GF-D8 (cell line): ENCODE data around the gene MTIF2.
A peak's percentile ranks its signal among the peaks of the same experiment; 100 is the strongest.
"Not testable (repeated sequence)": the region's sequence is repeated elsewhere in the genome, so short reads cannot be mapped to it uniquely, and the experiment has no call there.

Experiments used
- DNase-seq: peaks from one replicate; lab custom pipeline; 2025; lab: John Stamatoyannopoulos, UW

MTIF2 gene

DNA sequence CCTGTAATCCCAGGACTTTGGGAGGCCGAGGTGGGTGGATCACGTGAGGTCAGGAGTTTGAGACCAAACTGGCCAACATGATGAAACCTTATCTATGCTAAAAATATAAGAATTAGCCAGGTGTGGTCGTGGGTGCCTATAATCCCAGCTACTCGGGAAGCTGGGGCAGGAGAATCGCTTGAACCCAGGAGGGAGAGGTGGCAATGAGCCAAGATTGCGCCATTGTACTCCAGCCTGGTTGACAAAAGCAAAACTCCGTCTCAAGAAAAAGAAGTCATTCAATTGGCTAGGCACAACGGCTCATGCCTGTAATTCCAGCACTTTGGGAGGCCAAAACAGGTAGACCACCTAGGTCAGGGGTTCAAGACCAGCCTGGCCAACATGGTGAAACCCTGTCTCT is 27.4 kb downstream of the MTIF2 start:
- not testable (repeated sequence) for DNase-seq

DNA sequence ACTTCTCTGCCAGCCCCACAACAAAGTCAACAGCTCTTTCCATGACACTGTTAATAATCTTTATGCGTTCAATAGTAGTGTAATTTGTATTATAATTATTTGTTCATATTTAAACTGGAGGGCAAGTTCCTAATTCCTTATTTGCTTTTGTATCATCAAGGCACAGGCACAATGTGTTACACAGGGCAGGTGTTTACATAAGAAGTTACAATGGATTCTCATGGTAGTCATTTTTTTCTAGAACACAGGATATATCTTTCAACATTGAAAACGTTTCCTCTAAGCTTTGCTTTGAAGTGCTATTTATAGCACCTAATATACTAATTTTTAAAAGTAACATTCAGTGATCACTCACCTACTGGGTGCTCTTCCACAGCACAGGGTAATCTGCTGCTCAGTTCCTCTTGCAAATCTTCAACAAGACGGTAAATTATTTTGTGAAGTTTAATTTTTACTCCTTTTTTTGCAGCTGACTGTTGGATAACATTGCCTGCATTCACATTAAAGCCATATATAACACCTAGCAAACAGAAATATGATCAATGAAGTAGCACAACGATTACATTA is 29.3 kb downstream of the MTIF2 start:
- DNase-seq, result no peak

DNA sequence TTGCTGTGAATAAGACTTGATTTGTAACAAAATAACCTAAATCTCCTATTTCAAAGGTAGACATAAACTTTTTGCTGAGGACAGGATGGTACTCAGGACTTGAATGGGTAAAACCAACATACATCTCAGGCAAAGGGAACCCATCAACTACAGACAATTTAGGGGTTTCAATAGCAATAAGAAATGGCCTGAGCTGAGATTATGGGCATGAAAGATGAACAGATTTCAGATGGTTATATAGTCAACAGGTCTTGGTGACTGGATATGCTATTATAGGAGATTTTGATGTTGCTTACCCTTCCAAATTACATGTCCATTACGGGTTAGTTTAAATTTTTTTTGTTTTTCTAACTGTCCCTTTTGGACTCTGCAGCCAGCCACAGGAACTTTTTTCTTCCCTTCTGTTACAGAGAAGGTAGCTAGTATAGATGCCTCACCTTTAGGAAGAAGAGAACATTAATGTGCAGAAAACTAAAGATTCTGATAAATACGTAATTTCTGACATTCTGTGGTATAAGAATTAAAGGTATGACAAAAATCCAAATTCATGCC is 32.0 kb downstream of the MTIF2 start:
- DNase-seq, result no peak

DNA sequence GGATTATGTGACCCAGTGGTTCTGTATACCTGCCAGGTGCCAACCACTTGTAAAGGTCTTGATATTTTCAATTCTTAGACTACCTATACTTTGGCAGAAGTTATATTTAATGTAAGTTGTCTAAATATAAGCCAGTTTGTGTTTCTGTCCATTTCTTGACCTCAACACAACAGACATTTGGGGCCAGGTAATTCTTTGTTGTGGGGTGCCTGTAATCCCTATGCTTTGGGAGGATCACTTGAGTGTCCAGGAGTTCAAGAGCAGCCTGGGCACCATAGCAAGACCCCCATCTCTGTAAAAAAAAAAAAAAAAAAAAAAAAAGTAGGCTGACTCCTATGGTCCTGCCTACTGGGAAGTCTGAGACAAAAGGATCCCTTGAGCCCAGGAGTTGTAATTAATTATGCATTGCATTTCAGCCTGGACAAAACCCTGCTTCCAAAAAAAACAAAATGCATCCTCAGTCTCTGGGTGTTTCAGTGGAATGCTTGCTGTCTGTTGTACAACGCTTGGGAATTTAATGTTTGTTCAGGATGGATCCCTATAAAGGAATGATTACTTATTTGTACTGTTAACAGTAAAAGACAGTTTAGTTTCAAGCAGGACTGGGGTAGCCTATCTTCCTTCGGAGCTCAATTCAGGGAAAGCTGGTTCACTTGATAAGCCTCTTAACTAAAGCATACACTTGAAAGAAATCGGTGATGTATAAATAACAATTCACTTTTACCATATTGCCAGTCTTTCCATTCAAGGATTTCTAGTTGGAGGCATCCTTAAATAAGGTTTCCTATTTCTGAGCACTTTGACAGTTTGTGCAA is 33.1 kb downstream of the MTIF2 start:
- DNase-seq, result no peak

DNA sequence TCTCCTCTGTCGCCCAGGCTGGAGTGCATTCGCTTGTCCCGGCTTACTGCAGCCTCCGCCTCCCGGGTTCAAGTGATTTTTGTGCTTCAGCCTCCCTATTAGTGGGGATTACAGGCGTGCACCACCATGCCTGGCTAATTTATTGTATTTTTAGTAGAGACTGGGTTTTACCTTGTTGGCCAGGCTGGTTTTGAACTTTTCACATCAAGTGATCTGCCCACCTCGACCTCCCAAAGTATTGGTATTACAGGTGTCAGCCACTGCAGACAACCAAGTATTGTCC is 35.4 kb downstream of the MTIF2 start:
- no peak for DNase-seq

DNA sequence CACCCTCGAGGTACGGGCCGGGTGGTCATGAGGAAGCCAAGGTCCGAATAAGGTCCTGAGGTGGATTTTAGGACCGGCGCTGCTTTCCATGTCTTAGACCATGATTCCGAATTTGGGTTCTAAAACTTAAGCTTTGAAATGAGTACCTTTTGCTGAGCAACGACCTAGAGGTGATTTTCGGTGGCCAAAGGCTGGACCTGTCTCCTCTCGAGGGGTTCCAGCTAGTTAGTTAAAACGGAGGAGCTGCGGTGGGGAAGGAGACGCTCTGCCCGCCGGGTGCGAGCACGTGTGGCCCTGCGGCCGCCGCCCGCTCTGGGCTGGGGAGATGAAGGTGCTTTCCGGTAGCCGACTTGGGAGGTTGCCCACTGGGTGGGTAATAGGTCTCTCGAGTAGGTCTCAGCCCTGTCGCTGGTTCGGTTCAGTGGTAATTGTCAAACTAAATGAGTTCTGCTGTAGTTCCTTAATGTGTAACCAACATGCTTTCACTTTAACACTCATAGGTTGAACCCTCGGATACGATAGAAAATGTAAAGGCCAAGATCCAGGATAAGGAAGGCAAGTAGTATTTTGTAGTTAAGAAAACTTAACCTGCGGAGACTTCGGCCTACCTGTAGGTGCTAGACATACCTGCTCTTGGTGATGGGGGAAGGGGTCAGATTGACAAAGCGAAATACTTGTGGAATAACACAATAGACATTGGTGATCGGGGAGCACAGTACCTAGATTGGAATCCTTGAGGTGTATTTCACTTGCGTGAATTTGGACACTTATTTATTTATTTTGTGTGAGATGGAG is 36.0 kb downstream of the MTIF2 start:
- DNase-seq, result no peak

DNA sequence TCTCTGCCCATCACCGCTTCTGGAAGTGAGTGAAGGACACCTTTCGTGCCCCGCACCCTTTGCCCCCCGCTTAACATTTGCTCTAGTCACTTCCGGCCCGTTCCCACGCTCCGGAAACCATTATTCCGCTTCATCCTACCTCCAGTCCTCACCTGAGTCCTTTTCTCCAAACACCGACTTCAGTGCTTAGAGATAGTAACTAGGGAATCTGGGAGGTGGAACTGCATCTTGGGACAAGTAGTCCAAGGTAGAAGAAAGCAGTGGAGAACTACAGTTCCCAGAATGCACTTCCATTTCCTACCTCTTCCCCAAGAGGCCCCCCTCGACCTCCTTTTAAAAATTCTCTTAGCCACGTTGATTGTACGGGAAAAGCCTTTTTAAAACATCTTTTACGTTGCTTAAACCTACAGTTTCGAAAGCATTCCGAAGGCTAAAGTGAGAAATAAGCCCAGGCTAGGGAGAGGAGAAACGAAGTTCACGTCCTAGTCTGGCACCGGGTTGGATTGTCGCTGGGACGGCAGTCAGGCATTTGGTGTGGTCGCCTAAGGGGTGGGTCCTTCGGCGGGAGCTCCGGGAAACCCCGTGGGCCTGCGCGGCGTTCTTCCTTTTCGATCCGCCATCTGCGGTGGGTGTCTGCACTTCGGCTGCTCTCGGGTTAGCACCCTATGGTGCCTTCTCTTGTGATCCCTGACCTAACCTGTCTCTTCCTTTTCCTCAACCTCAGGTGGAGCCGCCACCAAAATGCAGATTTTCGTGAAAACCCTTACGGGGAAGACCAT is 36.8 kb downstream of the MTIF2 start, which contains the start of the genes CLHC1 and RPS27A:
TSS of gene CLHC1 (minus strand) at position 210 of the 779 bp plus-strand sequence. CDS start 9,882 bp downstream, outside the sequence.
TSS of gene RPS27A (plus strand) at position 605 of the 779 bp plus-strand sequence. CDS start at position 742, 137 bp downstream.
- peak; percentile 87 for DNase-seq

DNA sequence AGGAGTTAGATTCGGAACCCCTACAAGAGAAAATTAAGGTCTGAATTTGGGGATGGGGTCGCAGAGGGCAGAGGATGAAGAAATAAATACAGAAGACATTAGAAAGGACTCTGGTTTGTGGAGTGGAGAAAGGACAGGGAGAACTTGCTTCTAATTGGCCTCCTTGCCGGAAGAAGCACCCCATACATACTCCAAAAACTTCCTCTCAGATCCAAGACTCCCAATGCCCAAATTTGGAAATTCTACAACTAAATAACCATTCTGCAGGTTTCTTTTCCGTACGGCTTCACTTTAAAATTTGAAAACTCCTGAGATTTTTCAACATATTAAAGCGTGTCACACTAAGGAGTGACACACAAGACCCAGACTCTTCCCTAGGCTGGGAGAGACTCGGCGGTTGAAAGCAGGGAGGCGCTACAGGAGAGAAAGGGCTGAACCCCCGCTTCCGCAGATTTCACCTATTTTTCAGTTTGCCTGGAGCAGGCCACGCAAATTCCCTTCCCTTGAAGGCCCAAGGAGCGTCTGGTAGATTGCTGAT is 37.4 kb downstream of the MTIF2 start:
- no peak for DNase-seq

DNA sequence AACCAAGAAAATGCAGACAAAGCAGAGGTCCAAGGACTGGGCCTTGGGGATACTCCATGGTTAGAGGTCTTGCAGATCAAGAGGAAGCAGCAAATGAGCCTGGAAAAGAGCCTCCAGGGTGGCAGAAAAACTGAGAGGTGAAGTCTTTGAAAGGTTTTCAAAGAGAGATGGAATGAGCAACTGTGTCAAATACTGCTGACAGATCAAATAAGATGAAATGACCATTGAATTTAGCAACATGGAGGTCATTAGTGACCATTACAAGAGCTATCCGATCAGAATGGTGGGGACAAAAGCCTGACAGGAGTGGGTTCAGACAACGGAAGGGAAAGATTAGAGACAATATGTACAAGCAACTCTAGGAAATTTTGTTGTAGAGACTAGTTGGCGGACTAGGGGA is 38.5 kb downstream of the MTIF2 start:
- no peak for DNase-seq

DNA sequence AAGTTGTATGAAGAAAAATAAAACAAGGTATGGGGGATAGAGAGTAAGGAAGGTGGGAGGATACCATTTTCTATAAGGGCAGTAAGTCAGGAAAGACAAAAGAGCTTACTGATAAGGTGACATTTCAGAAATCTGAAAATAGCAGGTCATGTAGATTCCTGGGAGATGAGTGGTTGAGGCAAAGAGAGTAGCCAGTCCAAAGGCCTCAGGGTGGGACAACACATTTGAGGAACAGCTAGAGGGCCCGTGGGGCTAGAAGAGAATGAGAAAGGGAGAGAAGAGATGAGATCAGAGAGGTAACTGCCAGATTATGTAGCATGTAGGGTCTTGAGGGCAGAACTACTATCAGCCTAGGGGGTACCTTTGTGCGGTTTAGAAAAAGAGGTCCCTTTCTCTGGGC is 39.8 kb downstream of the MTIF2 start:
- no peak for DNase-seq

DNA sequence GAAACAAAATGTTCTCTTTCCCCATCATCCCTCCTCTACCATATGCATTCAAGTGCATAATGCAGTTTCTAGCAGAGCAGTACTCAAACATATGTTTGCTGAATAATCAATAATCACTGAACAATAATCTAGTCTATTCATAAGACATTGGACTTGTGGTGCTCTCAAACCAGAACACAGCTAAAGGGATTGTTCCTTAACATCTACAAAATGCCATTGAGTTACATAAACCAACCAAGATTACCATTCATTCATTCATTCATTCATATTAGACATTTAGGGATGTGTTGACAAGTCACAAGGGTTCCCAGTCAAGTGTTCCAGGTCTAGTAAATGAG is 40.8 kb downstream of the MTIF2 start:
- DNase-seq, result no peak

DNA sequence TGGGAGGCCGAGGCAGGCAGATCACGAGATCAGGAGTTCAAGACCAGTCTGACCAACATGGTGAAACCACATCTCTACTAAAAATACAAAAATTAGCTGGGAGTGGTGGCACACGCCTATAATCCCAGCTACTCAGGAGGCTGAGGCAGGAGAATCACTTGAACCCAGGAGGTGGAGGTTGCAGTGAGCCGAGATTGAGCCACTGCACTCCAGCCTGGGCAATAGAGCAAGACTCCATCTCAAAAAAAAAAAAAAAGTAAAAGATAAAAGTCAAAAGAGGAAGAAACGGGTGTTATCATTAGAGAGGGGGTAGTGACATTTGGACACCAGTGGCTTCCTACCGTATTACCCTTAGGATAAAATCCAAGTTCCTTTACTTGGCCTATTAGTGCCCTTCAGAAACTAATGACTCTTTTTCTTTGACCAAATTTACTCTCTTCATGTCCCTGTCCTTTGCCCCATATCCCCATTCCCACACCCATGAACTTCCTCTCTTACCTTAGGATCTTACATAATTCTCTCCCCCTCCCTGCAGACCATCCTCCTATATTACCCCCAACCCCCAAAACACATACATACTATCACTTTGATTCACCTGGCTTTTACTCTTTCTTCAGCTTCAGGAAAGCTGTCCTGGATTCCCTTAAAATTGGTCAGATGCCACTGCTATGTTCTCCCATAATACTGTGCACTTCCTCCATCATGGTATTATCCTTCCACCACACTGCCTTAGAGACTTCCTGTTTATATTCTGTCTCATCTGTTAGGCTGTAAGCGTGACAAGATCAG is 41.4 kb downstream of the MTIF2 start:
- peak; percentile 56 for DNase-seq

DNA sequence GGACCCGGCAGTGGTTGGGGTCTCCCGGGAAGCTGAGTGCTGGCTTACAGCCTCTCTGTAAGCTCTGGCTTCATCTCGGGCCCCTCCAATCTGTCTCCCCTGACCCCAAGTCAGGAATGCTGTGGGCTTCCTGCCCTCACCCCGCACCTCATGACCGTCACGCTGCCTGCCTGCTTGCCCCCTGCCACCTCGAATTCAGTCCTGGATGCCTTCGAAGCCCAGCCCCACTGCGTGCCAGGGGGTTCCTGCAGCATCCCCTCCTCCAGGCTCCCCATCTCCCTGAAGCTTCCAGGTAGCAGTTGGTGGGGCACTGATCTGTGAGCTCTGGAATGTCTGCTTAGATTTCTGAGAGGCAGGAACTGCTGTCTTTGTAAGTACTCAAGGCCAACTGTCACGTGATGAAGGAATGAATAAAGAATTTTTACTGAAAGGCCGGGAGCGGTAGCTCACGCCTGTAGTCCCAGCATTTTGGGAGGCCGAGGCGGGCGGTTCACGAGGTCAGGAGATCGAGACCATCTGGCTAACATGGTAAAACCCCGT is 43.5 kb downstream of the MTIF2 start:
- no peak for DNase-seq

DNA sequence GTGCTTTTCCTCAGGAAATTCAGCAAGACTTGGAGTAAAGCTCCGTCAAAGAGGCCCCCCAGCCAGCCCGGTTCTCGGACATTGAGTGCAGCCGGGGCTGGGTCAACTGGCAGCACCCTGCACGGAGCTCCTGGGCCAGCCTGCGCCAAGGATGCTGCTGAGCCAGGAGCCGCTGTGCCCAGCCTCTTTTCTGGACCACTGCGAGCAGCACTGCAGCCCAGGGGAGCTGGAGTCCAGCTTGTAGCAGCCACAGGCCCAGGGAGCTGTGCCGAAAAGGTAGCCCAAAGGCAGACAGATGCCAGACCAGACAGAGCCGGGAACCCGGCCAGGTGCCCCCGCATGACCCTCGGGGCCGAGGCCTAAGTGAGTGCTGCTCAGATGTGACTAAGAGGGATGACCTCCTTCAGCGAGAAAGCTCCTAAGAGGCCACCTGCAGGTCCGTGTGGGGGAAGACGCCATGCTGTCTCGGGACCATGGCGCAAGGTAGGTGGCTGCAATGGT is 44.2 kb downstream of the MTIF2 start:
- DNase-seq, result no peak

DNA sequence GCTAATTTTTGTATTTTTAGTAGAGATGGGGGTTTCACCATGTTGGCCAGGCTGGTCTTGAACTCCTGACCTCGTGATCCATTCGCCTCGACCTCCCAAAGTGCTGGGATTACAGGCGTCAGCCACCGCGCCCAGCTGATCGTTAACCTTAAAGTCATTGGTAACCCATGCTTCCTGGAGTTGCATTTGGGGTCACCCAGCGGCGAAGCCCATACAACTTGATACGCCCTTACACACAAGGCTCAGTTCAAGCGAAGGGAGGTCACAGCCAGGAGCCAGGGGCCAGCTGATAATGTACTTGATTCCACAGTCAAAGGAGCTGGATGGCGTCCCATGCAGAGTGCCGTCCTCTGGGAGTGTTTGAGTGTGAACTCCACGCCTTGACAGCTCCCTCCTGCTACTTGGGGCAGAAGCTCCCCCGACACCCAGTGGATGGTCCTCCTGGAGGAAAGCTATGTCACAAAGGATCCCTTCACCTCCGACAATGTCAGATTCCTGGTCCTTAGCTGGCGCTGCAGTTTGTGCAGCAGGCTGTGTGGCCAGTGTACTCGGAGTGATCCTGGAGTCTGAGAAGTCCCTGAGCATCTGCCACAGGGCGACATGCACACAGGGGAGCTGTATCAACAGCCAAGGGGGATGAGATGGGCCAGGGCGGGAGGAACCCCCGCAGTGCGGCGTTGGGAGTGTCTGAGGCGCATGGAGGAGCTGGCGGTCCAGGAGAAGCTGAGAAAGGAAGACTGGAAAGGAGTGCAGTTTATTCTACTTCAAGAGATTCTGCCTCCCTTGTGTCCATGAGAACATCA is 44.9 kb downstream of the MTIF2 start:
- no peak for DNase-seq

DNA sequence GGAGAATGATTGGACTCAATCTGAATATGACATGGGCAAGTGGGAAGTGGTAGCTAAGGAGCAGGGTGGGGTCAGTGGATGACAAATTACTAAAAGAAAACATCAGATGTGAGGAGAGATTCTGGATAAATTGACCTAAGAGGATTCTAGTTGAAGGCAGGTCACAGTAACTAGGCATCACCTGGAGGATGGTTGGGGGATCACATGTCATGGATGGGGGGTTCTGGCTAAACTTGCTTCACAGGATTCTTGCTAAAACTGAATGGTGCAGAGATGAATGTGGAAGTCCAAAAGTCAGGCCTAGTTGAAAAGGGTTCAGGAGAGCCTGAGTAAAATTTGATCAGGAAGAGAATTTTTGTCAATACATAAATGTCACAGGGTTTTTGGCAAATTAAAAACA is 55.2 kb downstream of the MTIF2 start:
- no peak for DNase-seq

DNA sequence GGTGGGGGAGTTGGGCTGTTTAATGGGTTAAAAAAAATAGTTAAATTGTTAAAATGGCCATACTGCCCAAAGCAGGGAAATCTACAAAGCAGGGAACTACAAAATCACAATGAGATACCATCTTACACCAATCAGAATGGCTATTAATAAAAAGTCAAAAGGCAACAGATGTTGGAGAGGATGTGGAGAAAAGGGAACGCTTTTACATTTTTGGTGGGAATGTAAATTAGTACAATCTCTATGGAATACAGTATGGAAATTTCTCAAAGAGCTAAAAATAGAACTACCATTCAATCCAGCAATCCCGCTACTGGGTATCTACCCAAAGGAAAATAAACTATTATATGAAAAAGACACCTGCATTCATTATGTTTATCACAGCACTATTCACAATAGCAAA is 64.1 kb downstream of the MTIF2 start:
- no peak for DNase-seq

DNA sequence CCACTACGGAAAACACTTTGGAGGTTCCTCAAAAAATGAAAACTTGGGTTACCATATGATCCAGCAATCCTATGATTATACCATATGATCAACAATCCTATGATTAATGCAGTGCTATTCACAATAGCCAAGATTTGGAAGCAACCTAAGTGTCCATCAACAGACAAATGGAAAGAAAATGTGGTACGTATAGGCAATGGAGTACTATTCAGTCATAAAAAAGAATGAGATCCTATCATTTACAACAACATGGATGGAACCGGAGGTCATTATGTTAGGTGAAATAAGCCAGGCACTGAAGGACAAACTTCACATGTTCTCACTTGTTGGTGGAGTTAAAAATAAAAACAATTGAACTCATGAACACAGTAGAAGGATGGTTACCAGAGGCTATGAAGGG is 64.5 kb downstream of the MTIF2 start:
- DNase-seq, result no peak

DNA sequence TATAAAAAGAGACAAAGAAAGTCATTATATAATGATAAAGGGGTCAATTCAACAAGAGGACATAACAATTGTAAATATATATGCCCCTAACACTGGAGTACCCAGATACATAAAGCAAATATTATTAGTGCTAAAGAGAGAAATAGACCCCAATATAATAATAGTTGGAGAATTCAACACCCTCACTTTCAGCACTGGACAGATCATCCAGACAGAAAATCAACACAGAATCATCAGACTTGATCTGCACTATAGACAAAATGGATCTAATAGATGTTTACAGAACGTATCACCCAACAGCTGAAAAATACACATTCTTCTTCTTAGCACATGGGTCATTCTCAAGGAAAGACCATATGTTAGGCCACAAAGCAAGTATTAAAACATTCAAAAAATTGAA is 68.6 kb downstream of the MTIF2 start:
- no peak for DNase-seq

DNA sequence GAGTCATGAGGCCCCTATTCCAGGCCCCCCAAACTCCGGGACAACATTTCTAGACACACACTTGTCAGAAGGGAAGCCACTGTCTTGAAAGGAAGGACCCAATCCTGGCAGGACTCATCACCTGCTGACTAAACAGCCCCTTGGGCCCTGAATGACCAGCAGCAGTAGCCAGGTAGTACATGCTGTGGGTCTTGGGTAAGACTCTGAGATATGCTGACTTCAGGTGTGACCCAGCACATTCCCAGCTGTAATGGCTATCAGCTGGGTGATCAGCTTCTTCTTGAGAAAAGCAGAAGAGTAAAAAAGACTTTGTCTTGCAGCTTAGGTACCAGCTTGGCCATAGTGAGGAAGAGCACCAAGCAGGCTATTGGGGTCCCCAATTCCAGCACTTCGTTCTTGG is 72.5 kb downstream of the MTIF2 start:
- DNase-seq, result no peak
